ENCODE measurements around the gene ZBTB5. TPM values are rescaled to one million over a fixed set of nuclear protein-coding genes. Genes with fewer than 3 reads are reported as not detected.
A peak's percentile ranks its signal among the peaks of the same experiment; 100 is the strongest.

Gene ZBTB5
- total RNA-seq, 2 donors from 2014 or later, result 13.9 to 16.5 TPM

DNA sequence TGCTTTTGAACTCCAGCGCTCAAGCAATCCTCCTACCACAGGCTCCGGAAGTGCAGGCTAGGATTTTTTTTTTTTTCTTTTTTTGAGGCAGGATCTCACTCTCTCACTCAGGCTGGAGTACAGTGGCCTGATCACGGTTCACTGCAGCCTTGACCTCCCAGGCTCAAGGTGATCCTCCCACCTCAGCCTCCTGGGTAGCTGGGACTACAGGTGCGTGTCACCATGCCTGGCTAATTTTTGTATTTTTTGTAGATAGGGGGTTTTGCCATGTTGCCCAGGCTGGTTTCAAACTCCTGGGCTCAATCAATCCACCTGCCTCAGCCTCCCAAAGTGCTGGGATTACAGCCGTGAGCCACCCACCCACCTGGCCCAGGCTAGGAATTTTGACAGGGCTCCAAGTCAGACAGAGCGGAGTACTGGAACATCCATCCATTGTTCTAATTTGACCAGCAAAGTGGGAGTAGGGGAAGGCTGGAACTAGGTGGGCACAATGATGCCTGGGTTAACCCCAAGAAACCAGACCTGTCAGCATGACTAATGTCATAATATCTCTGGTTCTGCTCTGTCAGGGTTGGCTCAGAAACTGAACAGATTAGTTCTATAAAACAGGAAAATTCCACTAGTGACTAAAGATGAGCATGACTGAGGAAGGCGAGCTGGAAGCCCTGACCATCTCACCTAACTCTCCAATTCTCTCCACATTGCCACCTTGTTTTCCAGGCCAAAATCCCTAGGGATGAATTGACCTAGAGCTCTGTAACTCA is 9.2 kb downstream of the ZBTB5 start:
- H3K27ac Mint-ChIP-seq, result peak overlapping the region; percentile 71
- no peak for DNase-seq

DNA sequence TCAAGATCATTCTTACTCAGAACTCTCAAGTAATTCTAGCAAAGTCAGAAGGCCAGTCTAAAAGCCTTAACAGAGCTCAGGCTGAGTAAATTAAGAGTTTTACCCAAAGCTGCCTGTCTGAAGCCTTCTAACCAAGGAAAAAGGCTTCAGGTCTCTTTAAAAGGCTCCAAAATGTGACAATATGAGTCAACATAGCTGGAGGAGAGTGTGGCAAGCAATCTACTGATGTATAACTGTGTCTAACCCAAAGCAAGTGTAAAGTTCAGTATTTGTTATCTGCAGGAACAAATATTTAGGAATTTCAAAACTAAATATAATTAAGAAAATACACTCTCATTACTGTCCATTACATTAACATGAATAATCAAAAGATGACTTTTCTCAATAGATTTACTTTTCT is 11.0 kb downstream of the ZBTB5 start:
- no peak overlapping the region for H3K4me3 Mint-ChIP-seq
- ATAC-seq, result no peak
- H3K36me3 Mint-ChIP-seq (ENCODE audit: low read depth), result no peaks in the 10 kb centered on the region
- H3K27me3 Mint-ChIP-seq, result no peaks in the 10 kb centered on the region
- no peaks in the 10 kb centered on the region for H3K9me3 ChIP-seq (ENCODE audit: control insufficient read depth, low read length, poor library complexity, severe bottlenecking)
- peaks cover 42% of the 10 kb centered on the region for H3K4me1 Mint-ChIP-seq
- DNase-seq, result no peak
- peak overlapping the region; percentile 73 for H3K27ac Mint-ChIP-seq

More for the DNA sequence above, 9.2 kb downstream of the ZBTB5 start:
- peaks cover 42% of the 10 kb centered on the region for H3K4me1 Mint-ChIP-seq
- H3K4me3 Mint-ChIP-seq, result no peak overlapping the region
- no peaks in the 10 kb centered on the region for H3K9me3 ChIP-seq (ENCODE audit: control insufficient read depth, low read length, poor library complexity, severe bottlenecking)
- ATAC-seq, result no peak
- H3K27me3 Mint-ChIP-seq, result no peaks in the 10 kb centered on the region
- no peaks in the 10 kb centered on the region for H3K36me3 Mint-ChIP-seq (ENCODE audit: low read depth)

DNA sequence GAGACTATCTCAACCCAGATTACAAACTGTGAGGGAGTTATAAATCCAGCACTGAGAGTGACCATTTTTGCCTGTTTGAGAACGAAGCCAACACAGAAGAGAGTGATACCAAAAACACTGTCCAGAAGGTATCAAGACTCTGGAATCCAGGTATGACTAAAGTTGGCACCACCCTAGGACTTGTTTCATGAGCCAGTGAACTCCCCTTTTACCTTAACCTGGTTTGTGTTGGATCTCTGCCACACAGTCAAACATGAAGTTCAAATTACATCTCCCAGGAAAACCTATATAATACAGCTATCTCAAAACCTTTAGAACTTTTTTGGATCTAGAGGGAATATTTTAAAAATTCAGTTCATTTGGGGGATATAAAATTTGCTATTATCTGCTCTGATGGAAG is 11.4 kb downstream of the ZBTB5 start:
- H3K4me1 Mint-ChIP-seq, result peaks cover 42% of the 10 kb centered on the region
- H3K4me3 Mint-ChIP-seq, result no peak overlapping the region

DNA sequence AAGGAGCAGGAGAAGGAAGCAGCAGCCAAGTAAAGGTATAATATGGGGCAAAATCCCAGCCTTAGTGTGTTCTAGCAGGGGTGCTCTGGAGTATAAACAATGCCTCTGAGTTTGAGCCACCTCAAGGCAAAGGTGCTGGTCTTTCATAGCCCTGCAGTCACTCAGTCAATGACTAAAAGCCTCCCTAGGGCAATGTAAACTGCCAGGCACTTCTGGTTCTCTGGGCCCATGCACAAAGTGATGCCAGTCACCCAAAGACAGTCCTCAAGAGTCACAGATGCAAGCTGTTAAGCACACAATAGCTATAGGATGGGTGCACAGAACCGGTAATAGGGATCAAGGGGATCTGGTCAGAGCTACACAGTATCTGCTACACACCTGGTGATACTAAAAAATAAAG is 12.6 kb downstream of the ZBTB5 start:
- peaks cover 42% of the 10 kb centered on the region for H3K4me1 Mint-ChIP-seq
- H3K36me3 Mint-ChIP-seq (ENCODE audit: low read depth), result no peaks in the 10 kb centered on the region
- DNase-seq (no peak), ATAC-seq (no peak)
- H3K27me3 Mint-ChIP-seq, result no peaks in the 10 kb centered on the region
- no peak overlapping the region for H3K27ac Mint-ChIP-seq
- H3K9me3 ChIP-seq (ENCODE audit: control insufficient read depth, low read length, poor library complexity, severe bottlenecking), result no peaks in the 10 kb centered on the region
- H3K4me3 Mint-ChIP-seq, result no peak overlapping the region

More for the DNA sequence above, 11.4 kb downstream of the ZBTB5 start:
- Mint-ChIP-seq H3K27ac (peak overlapping the region; percentile 73), H3K36me3 (ENCODE audit: low read depth) (no peaks in the 10 kb centered on the region), H3K27me3 (no peaks in the 10 kb centered on the region)
- no peak for ATAC-seq
- no peaks in the 10 kb centered on the region for H3K9me3 ChIP-seq (ENCODE audit: control insufficient read depth, low read length, poor library complexity, severe bottlenecking)
- no peak for DNase-seq

DNA sequence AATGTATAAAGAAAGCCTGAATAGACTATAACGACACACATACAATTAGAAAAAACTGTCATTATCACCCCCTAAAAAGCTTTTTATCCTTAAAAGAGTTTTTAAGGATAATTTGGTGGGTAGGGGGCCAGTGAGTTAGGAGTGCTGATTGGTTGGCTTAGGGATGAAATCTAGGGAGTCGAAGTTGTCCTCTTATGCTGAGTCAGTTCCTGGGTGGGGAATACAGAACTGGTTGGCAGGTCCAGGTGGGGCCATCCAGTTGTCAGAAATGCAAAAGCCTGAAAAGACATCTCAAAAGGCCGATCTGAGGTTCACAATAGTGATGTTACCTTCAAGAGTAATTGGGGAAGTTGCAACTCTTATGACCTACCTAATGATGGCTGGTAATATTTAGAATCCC is 13.6 kb downstream of the ZBTB5 start:
- Mint-ChIP-seq H3K4me1 (peaks cover 39% of the 10 kb centered on the region), H3K27ac (peak overlapping the region; percentile 2), H3K36me3 (ENCODE audit: low read depth) (no peaks in the 10 kb centered on the region), H3K27me3 (no peaks in the 10 kb centered on the region), H3K4me3 (no peak overlapping the region)
- ATAC-seq, result no peak
- H3K9me3 ChIP-seq (ENCODE audit: control insufficient read depth, low read length, poor library complexity, severe bottlenecking), result no peaks in the 10 kb centered on the region
- no peak for DNase-seq

DNA sequence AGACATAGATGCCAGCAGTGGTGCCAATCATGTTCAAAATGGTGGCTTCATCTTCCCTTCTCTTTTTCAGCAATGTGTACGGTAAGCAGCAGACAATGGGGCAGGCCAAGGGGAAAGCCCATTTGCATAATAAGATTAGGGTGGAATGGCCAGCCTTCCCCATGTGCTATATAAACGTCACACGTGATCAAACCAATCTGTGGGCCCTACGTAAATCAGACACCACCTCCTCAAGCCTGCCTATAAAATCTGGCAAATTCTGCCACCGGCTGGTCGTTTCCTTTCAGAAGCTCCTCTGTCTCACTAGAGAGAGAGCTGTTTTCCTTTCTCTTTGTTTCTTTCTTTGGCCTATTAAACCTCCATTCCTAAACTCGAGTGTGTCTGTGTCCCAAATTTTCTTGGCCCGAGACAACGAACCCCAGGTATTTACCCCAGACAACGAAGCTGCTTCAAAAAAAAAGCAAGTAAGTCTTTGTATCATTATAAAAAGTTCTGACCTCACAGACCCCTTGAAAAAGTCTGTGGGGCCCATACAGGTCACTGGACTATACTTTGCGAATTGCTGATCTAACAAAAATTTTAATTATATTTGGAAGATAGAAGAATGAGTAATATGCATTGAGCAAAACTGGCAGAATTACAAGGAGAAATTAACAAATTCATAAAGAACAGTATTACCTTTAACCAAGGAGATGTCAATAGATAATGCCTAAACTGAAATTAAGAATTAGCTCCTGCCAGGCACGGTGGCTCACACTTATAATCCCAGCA is 15.2 kb downstream of the ZBTB5 start:
- Mint-ChIP-seq H3K27me3 (no peaks in the 10 kb centered on the region), H3K27ac (no peak overlapping the region), H3K4me1 (peaks cover 32% of the 10 kb centered on the region), H3K4me3 (no peak overlapping the region), H3K36me3 (ENCODE audit: low read depth) (no peaks in the 10 kb centered on the region)
- ATAC-seq (no peak), DNase-seq (no peak)
- H3K9me3 ChIP-seq (ENCODE audit: control insufficient read depth, low read length, poor library complexity, severe bottlenecking), result no peaks in the 10 kb centered on the region

DNA sequence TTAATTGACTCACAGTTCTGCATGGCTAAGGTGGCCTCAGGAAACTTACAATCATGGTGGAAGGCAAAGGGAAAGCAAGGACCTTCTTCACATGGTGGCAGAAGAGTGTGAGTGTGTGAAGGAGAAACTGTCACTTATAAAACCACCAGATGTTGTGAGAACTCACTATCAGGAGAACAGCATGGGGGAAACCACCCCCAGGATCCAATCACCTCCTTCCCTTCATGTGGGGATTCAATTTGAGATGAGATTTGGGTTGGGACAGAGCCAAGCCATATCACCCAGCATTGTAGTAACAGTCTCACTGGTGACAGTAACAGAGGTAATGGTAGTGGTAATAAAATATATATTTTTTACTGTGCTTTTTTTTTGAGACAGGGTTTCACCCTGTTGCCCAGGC is 18.1 kb downstream of the ZBTB5 start:
- DNase-seq, result no peak
- H3K36me3 Mint-ChIP-seq (ENCODE audit: low read depth), result peaks cover 4% of the 10 kb centered on the region
- H3K9me3 ChIP-seq (ENCODE audit: control insufficient read depth, low read length, poor library complexity, severe bottlenecking), result no peaks in the 10 kb centered on the region
- H3K4me1 Mint-ChIP-seq, result peaks cover 18% of the 10 kb centered on the region
- peak overlapping the region; percentile 86 for H3K27ac Mint-ChIP-seq
- ATAC-seq, result no peak
- H3K4me3 Mint-ChIP-seq, result no peak overlapping the region
- H3K27me3 Mint-ChIP-seq, result no peaks in the 10 kb centered on the region

DNA sequence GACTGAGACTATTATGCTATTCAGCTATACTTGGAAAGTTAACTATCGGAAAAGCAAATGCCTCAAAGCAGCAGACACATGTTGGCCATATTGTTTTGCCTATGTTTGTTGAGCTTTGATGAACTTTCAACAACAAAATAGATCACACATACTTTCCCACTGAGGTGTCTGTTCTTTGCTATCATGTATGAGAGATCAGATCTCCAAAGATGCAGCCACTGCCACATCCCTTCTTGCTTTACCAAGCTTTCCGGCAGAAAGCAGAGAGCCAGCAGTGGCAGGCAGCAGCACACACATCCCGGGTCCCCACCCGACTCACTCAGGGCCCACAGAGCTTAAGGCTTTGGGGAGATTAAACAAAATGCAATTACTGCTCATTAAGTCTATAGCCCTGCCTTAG is 18.8 kb downstream of the ZBTB5 start:
- ATAC-seq (no peak), DNase-seq (no peak)
- Mint-ChIP-seq H3K36me3 (ENCODE audit: low read depth) (peaks cover 4% of the 10 kb centered on the region), H3K4me3 (no peak overlapping the region), H3K4me1 (peaks cover 18% of the 10 kb centered on the region), H3K27ac (peak overlapping the region; percentile 86), H3K27me3 (no peaks in the 10 kb centered on the region)
- H3K9me3 ChIP-seq (ENCODE audit: control insufficient read depth, low read length, poor library complexity, severe bottlenecking), result no peaks in the 10 kb centered on the region

DNA sequence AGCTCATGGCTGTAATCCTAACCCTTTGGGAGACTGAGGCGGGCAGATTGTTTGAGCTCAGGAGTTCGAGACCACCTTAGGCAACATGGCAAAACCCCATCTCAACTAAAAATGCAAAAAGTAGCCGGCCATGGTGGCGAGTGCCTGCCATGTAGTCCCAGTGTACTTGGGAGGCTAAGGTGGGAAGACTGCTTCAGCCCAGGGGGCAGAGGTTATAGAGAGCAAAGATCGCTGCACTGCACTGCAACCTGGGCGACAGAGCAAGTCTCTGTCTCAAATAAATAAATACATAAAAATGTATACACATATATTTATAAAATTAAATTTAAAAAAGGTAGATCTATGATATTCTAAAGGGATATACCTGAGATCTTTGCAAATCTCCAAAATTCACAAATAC is 19.4 kb downstream of the ZBTB5 start:
- no peaks in the 10 kb centered on the region for H3K9me3 ChIP-seq (ENCODE audit: control insufficient read depth, low read length, poor library complexity, severe bottlenecking)
- Mint-ChIP-seq H3K36me3 (ENCODE audit: low read depth) (peaks cover 4% of the 10 kb centered on the region), H3K27me3 (no peaks in the 10 kb centered on the region), H3K27ac (peak overlapping the region; percentile 74), H3K4me1 (peaks cover 20% of the 10 kb centered on the region), H3K4me3 (no peak overlapping the region)
- DNase-seq, result no peak
- no peak for ATAC-seq

DNA sequence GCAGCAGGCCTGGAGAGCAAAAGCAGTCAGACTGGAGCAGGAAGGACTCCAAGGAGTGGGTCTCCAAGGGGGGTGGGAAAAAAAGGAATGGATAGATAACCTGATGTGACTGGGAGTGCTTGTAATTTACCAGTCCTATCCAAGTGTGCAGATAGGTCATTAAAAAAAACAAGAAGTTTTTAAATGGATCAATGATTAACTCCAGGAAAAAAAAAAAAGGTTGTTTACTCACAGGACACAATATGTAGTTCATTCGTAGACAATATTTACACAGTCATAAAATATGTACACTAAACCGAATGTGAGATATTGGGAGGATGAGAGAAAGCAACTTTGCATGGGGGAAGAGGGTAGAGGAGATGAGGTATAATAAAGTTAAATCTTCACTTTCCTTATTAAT is 20.4 kb downstream of the ZBTB5 start:
- H3K27me3 Mint-ChIP-seq, result no peaks in the 10 kb centered on the region
- no peaks in the 10 kb centered on the region for H3K9me3 ChIP-seq (ENCODE audit: control insufficient read depth, low read length, poor library complexity, severe bottlenecking)
- H3K4me1 Mint-ChIP-seq, result peaks cover 20% of the 10 kb centered on the region
- no peak for ATAC-seq
- no peak for DNase-seq
- H3K27ac Mint-ChIP-seq, result peak overlapping the region; percentile 74
- H3K4me3 Mint-ChIP-seq, result no peak overlapping the region
- peaks cover 4% of the 10 kb centered on the region for H3K36me3 Mint-ChIP-seq (ENCODE audit: low read depth)

DNA sequence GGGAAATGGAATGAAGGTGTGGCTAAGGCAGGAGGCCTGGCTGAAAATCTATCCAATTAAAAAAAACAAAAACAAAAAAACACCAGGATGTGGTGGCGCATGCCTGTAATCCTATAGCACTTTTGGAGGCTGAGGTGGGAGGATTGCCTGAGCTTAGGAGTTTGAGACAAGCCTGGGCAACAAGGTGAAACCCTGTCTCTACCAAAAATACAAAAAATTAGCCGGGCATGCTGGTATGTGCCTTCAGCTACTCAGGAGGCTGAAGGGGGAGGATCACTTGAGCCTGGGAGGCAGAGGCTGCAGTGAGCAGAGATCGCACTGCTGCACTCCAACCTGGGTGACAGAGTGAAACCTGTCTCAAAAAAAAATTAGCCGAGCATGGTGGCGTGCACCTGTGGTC is 21.7 kb downstream of the ZBTB5 start:
- no peak overlapping the region for H3K27ac Mint-ChIP-seq
- no peaks in the 10 kb centered on the region for H3K9me3 ChIP-seq (ENCODE audit: control insufficient read depth, low read length, poor library complexity, severe bottlenecking)
- DNase-seq (no peak), ATAC-seq (no peak)
- H3K27me3 Mint-ChIP-seq, result no peaks in the 10 kb centered on the region
- H3K4me1 Mint-ChIP-seq, result peaks cover 20% of the 10 kb centered on the region
- no peak overlapping the region for H3K4me3 Mint-ChIP-seq
- H3K36me3 Mint-ChIP-seq (ENCODE audit: low read depth), result peaks cover 4% of the 10 kb centered on the region

DNA sequence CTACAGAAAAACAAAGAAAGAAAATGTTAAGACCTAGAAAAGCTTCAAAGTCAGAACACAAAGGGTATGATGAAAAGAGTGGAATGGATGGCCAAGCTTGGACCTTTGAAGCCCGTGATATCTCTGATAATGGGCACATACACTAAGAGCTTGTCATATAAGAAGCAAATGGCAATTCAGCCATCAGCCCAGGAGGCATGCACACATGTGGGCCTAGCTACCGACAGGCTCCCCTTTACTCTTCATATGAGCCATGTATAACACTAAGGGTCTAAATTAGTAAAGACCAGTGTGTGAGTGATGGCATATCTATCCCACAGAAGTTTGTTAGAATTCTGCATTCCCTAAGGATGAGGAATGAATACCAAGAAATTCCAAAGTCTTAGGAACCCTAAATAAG is 22.7 kb downstream of the ZBTB5 start:
- DNase-seq, result no peak
- peaks cover 4% of the 10 kb centered on the region for H3K36me3 Mint-ChIP-seq (ENCODE audit: low read depth)
- H3K9me3 ChIP-seq (ENCODE audit: control insufficient read depth, low read length, poor library complexity, severe bottlenecking), result no peaks in the 10 kb centered on the region
- H3K4me1 Mint-ChIP-seq, result peaks cover 18% of the 10 kb centered on the region
- H3K27me3 Mint-ChIP-seq, result no peaks in the 10 kb centered on the region
- H3K27ac Mint-ChIP-seq, result no peak overlapping the region
- no peak overlapping the region for H3K4me3 Mint-ChIP-seq
- no peak for ATAC-seq

DNA sequence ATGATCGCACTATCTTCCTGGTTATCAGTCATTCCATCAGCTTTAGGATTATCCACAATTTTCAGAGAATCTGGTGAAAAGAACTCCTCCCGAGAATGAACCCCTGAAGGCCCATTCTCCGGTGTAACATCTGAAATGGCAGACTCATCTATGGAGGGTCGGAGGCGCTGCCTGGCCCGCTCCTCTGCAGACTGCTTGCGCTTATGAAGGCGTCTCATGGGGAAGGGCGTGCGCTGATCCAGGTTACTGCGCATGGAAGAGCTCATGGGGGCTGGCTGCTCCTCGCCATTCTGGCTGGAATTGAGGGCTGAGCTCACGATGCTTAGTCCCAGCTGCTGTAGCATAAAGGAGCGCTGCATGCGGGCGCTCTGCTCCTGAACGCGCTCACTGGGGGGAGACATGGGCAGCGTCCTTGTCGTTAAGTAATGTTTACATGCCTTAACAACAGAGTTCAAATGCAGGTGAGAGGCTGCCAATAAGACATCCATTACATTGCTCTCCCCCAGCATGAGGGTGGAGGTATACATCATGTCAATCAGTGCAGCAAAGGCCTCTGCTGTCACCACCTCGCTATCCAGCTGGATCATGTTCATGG is 23.4 kb downstream of the ZBTB5 start:
- no peaks in the 10 kb centered on the region for H3K27me3 Mint-ChIP-seq

More for the DNA sequence above, 23.4 kb downstream of the ZBTB5 start:
- no peaks in the 10 kb centered on the region for H3K9me3 ChIP-seq (ENCODE audit: control insufficient read depth, low read length, poor library complexity, severe bottlenecking)
- no peak for DNase-seq
- no peak for ATAC-seq
- Mint-ChIP-seq H3K4me3 (no peak overlapping the region), H3K27ac (peak overlapping the region; percentile 27), H3K36me3 (ENCODE audit: low read depth) (peaks cover 4% of the 10 kb centered on the region), H3K4me1 (peaks cover 18% of the 10 kb centered on the region)
